Right lobe of liver (tissue), 4 donors: ENCODE data around the gene NEUROG3.

ENCODE experiments used
- CTCF ChIP-seq, 4 donors: fragments of 200-600 bp in 3 of 4; fragments of 450-650 bp in 1 of 4; IDR thresholded peaks; one replicate each; pipeline versions ENCODE4 v1.5.1 to v1.8.0; 2016 to 2022; ENCODE audit warnings: antibody characterized with exemption in 4 of 4, mild to moderate bottlenecking in 2 of 4
- POLR2A ChIP-seq: fragments of 450-650 bp; IDR thresholded peaks from one replicate; pipeline ENCODE4 v1.6.1; 2017; ENCODE audit warnings: antibody characterized with exemption, mild to moderate bottlenecking
- donor health status: DM: no; HTN: no; CAD: no.
- donor health status: DM: no; HTN: no; CAD: no.
- donor health status: DM: no; HTN: yes; CAD: no.

- TF ChIP-seq CTCF (IDR thresholded peaks at IDR 0.05) (no peak), POLR2A (no peak)
These were observed 13.7 kb downstream of the NEUROG3 start for GRCh38 chr10:69559525-69559924.
